Fibroblast of villous mesenchyme (primary cell): ENCODE results near the gene ARHGAP10. TPM values are rescaled to one million over a fixed set of nuclear protein-coding genes. Genes with fewer than 3 reads are reported as not detected.

ENCODE experiments used
- small RNA-seq: library from RNA; depleted of rRNA; stranded (forward); fragments of <200 nt; gene quantifications from one replicate; pipeline ENCODE3, GENCODE V24; 2012
- total RNA-seq: library from RNA; depleted of rRNA; stranded (reverse); fragments of >200 nt; gene quantifications from 2 replicates; pipeline ENCODE4 v1.2.3, GENCODE V29; 2012

Gene ARHGAP10
- total RNA-seq, 1 donor = 41.5 TPM

Small RNA genes within 50 kb of the gene (small RNA-seq; reads per million reads assigned to genes)
- gene MIR4799 (0.85 reads per million), gene RN7SL254P (not detected), gene RNA5SP165 (not detected)

Other genes with a start within 250 kb of the ARHGAP10 start
- 27.7 and 44.9 TPM in 2 replicates for gene TMEM184C, start 114.7 kb upstream of the ARHGAP10 start, total RNA-seq
- 11.2 and 11.3 TPM in 2 replicates for gene PRMT9, start 47.9 kb upstream of the ARHGAP10 start, total RNA-seq